ENCODE data around the gene CCDC192. TPM values are rescaled to one million over a fixed set of nuclear protein-coding genes. Genes with fewer than 3 reads are reported as not detected.
"Not testable (repeated sequence)": the region's sequence is repeated elsewhere in the genome, so short reads cannot be mapped to it uniquely, and the experiment has no call there.

The CCDC192 gene
- total RNA-seq, 5 donors from 2014 or later (not counting 1 experiment from before 2014, with no cell fraction given), result 0.58 TPM; not detected in 4

GRCh38 chr5:127706691-127707090, 3.5 kb downstream of the CCDC192 start:
- Mint-ChIP-seq H3K36me3 (no peaks in the 10 kb centered on the region), H3K4me3 (no peak overlapping the region), H3K9me3 (no peaks in the 10 kb centered on the region), H3K4me1 (no peaks in the 10 kb centered on the region), H3K27ac (no peak overlapping the region), H3K27me3 (peaks cover 3 to 17% of the 10 kb centered on the region in 2 donors)
- no peak overlapping the region for H3K27ac ChIP-seq (ENCODE audit: low read length)
- ChIA-PET POLR2A (no interaction called here), CTCF (no interaction called here)
- no peaks in the 10 kb centered on the region for H3K4me1 ChIP-seq (ENCODE audit: control insufficient read depth in 1 of 2, extremely low read depth in 1 of 2, insufficient read depth in 2 of 2, low read length in 2 of 2)
- H3K4me3 ChIP-seq (ENCODE audit: control insufficient read depth in 1 of 2, extremely low read depth in 1 of 2, low read length in 1 of 2), result no peak overlapping the region
- 20% methylated on average over 1 of the region's 1 CpG for WGBS (ENCODE audit: insufficient coverage)
- DNase-seq, result no peak
- H3K27me3 ChIP-seq (replicated peaks in 1 of 2; ENCODE audit: control insufficient read depth in 2 of 2, extremely low read depth in 1 of 2, insufficient read depth in 2 of 2, low read length in 1 of 2), result no peaks in the 10 kb centered on the region
- H3K9me3 ChIP-seq, result no peaks in the 10 kb centered on the region
- no peak for ATAC-seq (replicated peaks in 1 of 4)
- no peaks in the 10 kb centered on the region for H3K36me3 ChIP-seq (ENCODE audit: control insufficient read depth in 2 of 2, extremely low read depth in 1 of 2, insufficient read depth in 1 of 2, low read length in 1 of 2)

- no peaks in the 10 kb centered on the region for H3K9me3 Mint-ChIP-seq
- no peaks in the 10 kb centered on the region for H3K4me1 Mint-ChIP-seq
- Histone ChIP-seq H3K27ac (ENCODE audit: low read length) (no peak overlapping the region), H3K27me3 (replicated peaks in 1 of 2; ENCODE audit: control insufficient read depth in 2 of 2, extremely low read depth in 1 of 2, insufficient read depth in 2 of 2, low read length in 1 of 2) (no peaks in the 10 kb centered on the region), H3K9me3 (no peaks in the 10 kb centered on the region), H3K36me3 (ENCODE audit: control insufficient read depth in 2 of 2, extremely low read depth in 1 of 2, insufficient read depth in 1 of 2, low read length in 1 of 2) (no peaks in the 10 kb centered on the region), H3K4me3 (ENCODE audit: control insufficient read depth in 1 of 2, extremely low read depth in 1 of 2, low read length in 1 of 2) (no peak overlapping the region), H3K4me1 (ENCODE audit: control insufficient read depth in 1 of 2, extremely low read depth in 1 of 2, insufficient read depth in 2 of 2, low read length in 2 of 2) (no peaks in the 10 kb centered on the region)
- no peak overlapping the region for H3K4me3 Mint-ChIP-seq
- DNase-seq (no peak), ATAC-seq (replicated peaks in 1 of 4) (no peak)
- H3K27me3 Mint-ChIP-seq, result peaks cover 3 to 17% of the 10 kb centered on the region in 2 donors
- ChIA-PET CTCF (no interaction called here), POLR2A (no interaction called here)
- no peaks in the 10 kb centered on the region for H3K36me3 Mint-ChIP-seq
- WGBS (ENCODE audit: insufficient coverage), result no CpG with 5 or more reads among the region's 3 CpGs
- H3K27ac Mint-ChIP-seq, result no peak overlapping the region
These were observed 4.0 kb downstream of the CCDC192 start for GRCh38 chr5:127707209-127707608.

- CTCF ChIA-PET; H3K36me3 Mint-ChIP-seq; H3K9me3 Mint-ChIP-seq; H3K27me3 ChIP-seq (replicated peaks in 1 of 2; ENCODE audit: control insufficient read depth in 2 of 2, extremely low read depth in 1 of 2, insufficient read depth in 2 of 2, low read length in 1 of 2); H3K9me3 ChIP-seq; ATAC-seq (replicated peaks in 1 of 4); H3K4me3 Mint-ChIP-seq; H3K4me1 Mint-ChIP-seq; H3K36me3 ChIP-seq (ENCODE audit: control insufficient read depth in 2 of 2, extremely low read depth in 1 of 2, insufficient read depth in 1 of 2, low read length in 1 of 2); H3K4me3 ChIP-seq (ENCODE audit: control insufficient read depth in 1 of 2, extremely low read depth in 1 of 2, low read length in 1 of 2); POLR2A ChIA-PET; DNase-seq; H3K4me1 ChIP-seq (ENCODE audit: control insufficient read depth in 1 of 2, extremely low read depth in 1 of 2, insufficient read depth in 2 of 2, low read length in 2 of 2); H3K27ac Mint-ChIP-seq; H3K27ac ChIP-seq (ENCODE audit: low read length); H3K27me3 Mint-ChIP-seq: not testable (repeated sequence)
- no CpG with 5 or more reads among the region's 4 CpGs for WGBS (ENCODE audit: insufficient coverage)
These were observed 9.9 kb downstream of the CCDC192 start for GRCh38 chr5:127713083-127713482.

- H3K9me3 ChIP-seq, result no peaks in the 10 kb centered on the region
- H3K36me3 ChIP-seq (ENCODE audit: control insufficient read depth in 2 of 2, extremely low read depth in 1 of 2, insufficient read depth in 1 of 2, low read length in 1 of 2), result peaks cover 0 to 2% of the 10 kb centered on the region in 2 donors
- ChIA-PET POLR2A (no interaction called here), CTCF (no interaction called here)
- H3K36me3 Mint-ChIP-seq, result no peaks in the 10 kb centered on the region
- H3K27me3 ChIP-seq (replicated peaks in 1 of 2; ENCODE audit: control insufficient read depth in 2 of 2, extremely low read depth in 1 of 2, insufficient read depth in 2 of 2, low read length in 1 of 2), result no peaks in the 10 kb centered on the region
- H3K27ac ChIP-seq (ENCODE audit: low read length), result no peak overlapping the region
- no peaks in the 10 kb centered on the region for H3K4me1 Mint-ChIP-seq
- no peak for ATAC-seq (replicated peaks in 1 of 4)
- H3K27me3 Mint-ChIP-seq, result peaks cover 5 to 9% of the 10 kb centered on the region in 2 donors
- H3K27ac Mint-ChIP-seq, result no peak overlapping the region
- peaks cover 7 to 21% (median 16%) of the 10 kb centered on the region in 3 donors for H3K9me3 Mint-ChIP-seq
- no peaks in the 10 kb centered on the region for H3K4me1 ChIP-seq (ENCODE audit: control insufficient read depth in 1 of 2, extremely low read depth in 1 of 2, insufficient read depth in 2 of 2, low read length in 2 of 2)
- no peak overlapping the region for H3K4me3 Mint-ChIP-seq
- 57% methylated on average over 1 of the region's 1 CpG for WGBS (ENCODE audit: insufficient coverage)
- H3K4me3 ChIP-seq (ENCODE audit: control insufficient read depth in 1 of 2, extremely low read depth in 1 of 2, low read length in 1 of 2), result no peak overlapping the region
- no peak for DNase-seq
These were observed 15.0 kb downstream of the CCDC192 start for GRCh38 chr5:127718181-127718580.

GRCh38 chr5:127723571-127723970, 20.4 kb downstream of the CCDC192 start:
- peaks cover 5 to 9% of the 10 kb centered on the region in 2 donors for H3K27me3 Mint-ChIP-seq
- no peaks in the 10 kb centered on the region for H3K9me3 ChIP-seq
- H3K4me3 Mint-ChIP-seq, result no peak overlapping the region
- peaks cover 0 to 2% of the 10 kb centered on the region in 2 donors for H3K36me3 ChIP-seq (ENCODE audit: control insufficient read depth in 2 of 2, extremely low read depth in 1 of 2, insufficient read depth in 1 of 2, low read length in 1 of 2)
- H3K4me1 ChIP-seq (ENCODE audit: control insufficient read depth in 1 of 2, extremely low read depth in 1 of 2, insufficient read depth in 2 of 2, low read length in 2 of 2), result no peaks in the 10 kb centered on the region
- ATAC-seq (replicated peaks in 1 of 4) (no peak), DNase-seq (no peak)
- POLR2A ChIA-PET, result no interaction called here
- H3K36me3 Mint-ChIP-seq, result no peaks in the 10 kb centered on the region
- H3K27me3 ChIP-seq (replicated peaks in 1 of 2; ENCODE audit: control insufficient read depth in 2 of 2, extremely low read depth in 1 of 2, insufficient read depth in 2 of 2, low read length in 1 of 2), result peaks cover 0 to 7% of the 10 kb centered on the region in 2 experiments
- no peak overlapping the region for H3K27ac ChIP-seq (ENCODE audit: low read length)
- H3K4me3 ChIP-seq (ENCODE audit: control insufficient read depth in 1 of 2, extremely low read depth in 1 of 2, low read length in 1 of 2), result no peak overlapping the region
- CTCF ChIA-PET, result no interaction called here
- H3K27ac Mint-ChIP-seq, result no peak overlapping the region
- no peaks in the 10 kb centered on the region for H3K4me1 Mint-ChIP-seq
- peaks cover 7 to 21% (median 16%) of the 10 kb centered on the region in 3 donors for H3K9me3 Mint-ChIP-seq
- no CpG with 5 or more reads among the region's 2 CpGs for WGBS (ENCODE audit: insufficient coverage)

GRCh38 chr5:127725673-127726072, 22.5 kb downstream of the CCDC192 start:
- Mint-ChIP-seq H3K27me3 (peaks cover 0 to 5% of the 10 kb centered on the region in 2 donors), H3K9me3 (peaks cover 5 to 16% (median 9%) of the 10 kb centered on the region in 3 donors), H3K27ac (no peak overlapping the region), H3K4me1 (no peaks in the 10 kb centered on the region), H3K36me3 (no peaks in the 10 kb centered on the region), H3K4me3 (no peak overlapping the region)
- H3K4me1 ChIP-seq (ENCODE audit: control insufficient read depth in 1 of 2, extremely low read depth in 1 of 2, insufficient read depth in 2 of 2, low read length in 2 of 2), result no peaks in the 10 kb centered on the region
- no peaks in the 10 kb centered on the region for H3K9me3 ChIP-seq
- DNase-seq, result no peak
- peaks cover 0 to 7% of the 10 kb centered on the region in 2 experiments for H3K27me3 ChIP-seq (replicated peaks in 1 of 2; ENCODE audit: control insufficient read depth in 2 of 2, extremely low read depth in 1 of 2, insufficient read depth in 2 of 2, low read length in 1 of 2)
- H3K4me3 ChIP-seq (ENCODE audit: control insufficient read depth in 1 of 2, extremely low read depth in 1 of 2, low read length in 1 of 2), result no peak overlapping the region
- CTCF ChIA-PET, result interaction anchor here in 1 of 2 donors (0.7 kb wide), 1 partner anchor 1105 kb away, joined by 3 read pairs; no protein-coding TSS in a partner anchor
- POLR2A ChIA-PET, result no interaction called here
- no CpG with 5 or more reads among the region's 1 CpG for WGBS (ENCODE audit: insufficient coverage)
- no peak overlapping the region for H3K27ac ChIP-seq (ENCODE audit: low read length)
- no peak for ATAC-seq (replicated peaks in 1 of 4)
- H3K36me3 ChIP-seq (ENCODE audit: control insufficient read depth in 2 of 2, extremely low read depth in 1 of 2, insufficient read depth in 1 of 2, low read length in 1 of 2), result peaks cover 0 to 2% of the 10 kb centered on the region in 2 donors

GRCh38 chr5:127732963-127733362, 29.8 kb downstream of the CCDC192 start:
- no peaks in the 10 kb centered on the region for H3K27me3 Mint-ChIP-seq
- no peak for DNase-seq

More at GRCh38 chr5:127732963-127733362, 29.8 kb downstream of the CCDC192 start:
- Mint-ChIP-seq H3K27ac (no peak overlapping the region), H3K4me1 (no peaks in the 10 kb centered on the region), H3K4me3 (no peak overlapping the region), H3K36me3 (no peaks in the 10 kb centered on the region), H3K9me3 (peaks cover 3 to 8% (median 4%) of the 10 kb centered on the region in 3 donors)
- H3K27me3 ChIP-seq (replicated peaks in 1 of 2; ENCODE audit: control insufficient read depth in 2 of 2, extremely low read depth in 1 of 2, insufficient read depth in 2 of 2, low read length in 1 of 2), result no peaks in the 10 kb centered on the region
- no peak overlapping the region for H3K4me3 ChIP-seq (ENCODE audit: control insufficient read depth in 1 of 2, extremely low read depth in 1 of 2, low read length in 1 of 2)
- ChIA-PET POLR2A (no interaction called here), CTCF (no interaction called here)
- no peak overlapping the region for H3K27ac ChIP-seq (ENCODE audit: low read length)
- WGBS (ENCODE audit: insufficient coverage), result no CpG with 5 or more reads among the region's 1 CpG
- no peaks in the 10 kb centered on the region for H3K4me1 ChIP-seq (ENCODE audit: control insufficient read depth in 1 of 2, extremely low read depth in 1 of 2, insufficient read depth in 2 of 2, low read length in 2 of 2)
- no peak for ATAC-seq (replicated peaks in 1 of 4)
- no peaks in the 10 kb centered on the region for H3K36me3 ChIP-seq (ENCODE audit: control insufficient read depth in 2 of 2, extremely low read depth in 1 of 2, insufficient read depth in 1 of 2, low read length in 1 of 2)
- H3K9me3 ChIP-seq, result no peaks in the 10 kb centered on the region

Data from T-cell (primary cell).